LoVo (cell line): ENCODE data around the gene PANK2.
A peak's percentile ranks its signal among the peaks of the same experiment; 100 is the strongest.
"Not testable (repeated sequence)": the region's sequence is repeated elsewhere in the genome, so short reads cannot be mapped to it uniquely, and the experiment has no call there.

Source experiments
- DNase-seq: peaks from one replicate; pipeline ENCODE4 v3.0.0-alpha.2; 2016; ENCODE audit warnings: low spot score

Gene PANK2

DNA sequence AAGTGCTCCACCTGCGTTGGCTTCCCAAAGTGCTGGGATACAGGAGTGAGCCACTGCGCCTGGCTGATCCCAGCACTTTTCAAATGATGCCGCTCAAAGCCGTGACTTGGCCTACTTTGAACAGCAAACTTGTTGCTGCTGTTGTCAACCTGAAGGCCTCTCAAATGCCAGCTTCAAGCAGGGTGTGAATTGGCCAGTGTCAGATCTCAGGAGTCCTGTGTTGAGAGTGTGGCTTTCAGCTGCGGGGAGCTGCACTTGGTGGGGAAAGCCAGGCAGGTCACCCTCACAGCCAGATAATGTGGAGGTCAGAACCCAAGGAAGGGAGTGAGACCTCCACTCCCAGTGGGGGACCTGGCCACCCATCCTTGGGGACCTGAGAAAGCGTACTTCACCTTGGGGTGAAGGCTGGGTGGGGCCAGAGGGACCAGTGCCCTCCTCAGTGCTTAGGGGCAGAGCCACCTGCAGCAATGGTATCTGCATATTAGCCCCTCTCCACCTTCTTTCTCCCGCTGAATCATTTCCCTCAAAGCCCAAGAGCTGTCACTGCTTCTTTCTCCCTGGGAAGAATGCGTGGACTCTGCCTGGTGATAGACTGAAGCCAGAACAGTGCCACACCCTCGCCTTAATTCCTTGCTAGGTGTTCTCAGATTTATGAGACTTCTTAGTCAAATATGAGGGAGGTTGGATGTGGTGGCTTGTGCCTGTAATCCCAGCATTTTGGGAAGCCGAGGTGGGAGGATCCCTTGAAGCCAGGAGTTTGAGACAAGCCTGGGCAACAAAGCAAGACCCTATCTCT is 19.1 kb upstream of the PANK2 start:
- no peak for DNase-seq

DNA sequence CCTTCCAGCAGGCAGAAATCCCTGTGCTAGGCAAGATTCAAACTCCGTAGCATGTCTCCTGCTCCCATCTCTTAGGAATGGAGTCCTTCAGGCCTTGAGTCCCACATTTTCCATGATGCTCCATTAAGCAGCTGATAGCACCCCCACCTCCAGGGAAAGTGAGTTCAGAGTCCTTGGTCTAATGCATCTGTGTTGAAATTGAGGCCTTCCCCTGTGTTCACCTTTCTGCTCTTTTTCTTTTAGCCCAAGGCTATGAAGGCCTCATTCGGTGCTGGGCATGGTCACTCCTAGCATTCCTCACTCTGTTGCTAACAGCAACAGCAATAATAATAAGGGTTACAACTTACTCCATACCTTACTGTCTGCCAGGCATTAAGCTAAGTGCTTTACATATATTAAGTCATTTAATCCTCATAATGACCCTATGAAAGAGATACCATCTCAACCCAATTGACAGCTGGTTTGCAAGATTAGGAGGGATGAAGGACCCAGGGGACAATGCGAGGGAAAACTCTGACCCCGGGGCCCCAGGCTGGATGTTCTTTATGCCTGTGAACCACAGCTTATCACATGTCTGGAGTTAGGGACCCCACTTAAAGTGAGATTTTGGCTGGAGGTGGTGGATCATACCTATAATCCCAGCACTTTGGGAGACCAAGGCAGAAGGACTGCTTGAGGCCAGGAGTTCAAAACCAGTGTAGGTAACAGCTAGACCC is 17.5 kb upstream of the PANK2 start:
- DNase-seq, result no peak

DNA sequence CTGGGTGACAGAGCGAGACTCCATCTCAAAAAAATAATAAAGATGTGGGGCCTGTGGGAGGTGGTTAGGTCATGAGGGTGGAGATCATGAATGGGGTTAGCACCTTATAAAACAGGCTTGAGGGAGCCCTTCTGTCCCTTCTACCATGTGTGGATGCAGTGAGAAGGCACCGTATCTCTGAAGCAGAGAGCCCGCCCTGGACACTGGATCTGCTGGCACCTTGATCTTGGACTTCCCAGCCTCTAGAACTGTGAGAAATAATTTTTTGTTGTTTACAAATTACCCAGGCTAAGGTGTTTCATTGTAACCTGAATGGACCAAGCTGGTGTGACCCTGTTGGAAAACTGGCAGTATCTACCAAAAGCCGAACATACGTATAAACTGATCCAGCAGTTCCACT is 15.7 kb upstream of the PANK2 start:
- DNase-seq, result no peak

DNA sequence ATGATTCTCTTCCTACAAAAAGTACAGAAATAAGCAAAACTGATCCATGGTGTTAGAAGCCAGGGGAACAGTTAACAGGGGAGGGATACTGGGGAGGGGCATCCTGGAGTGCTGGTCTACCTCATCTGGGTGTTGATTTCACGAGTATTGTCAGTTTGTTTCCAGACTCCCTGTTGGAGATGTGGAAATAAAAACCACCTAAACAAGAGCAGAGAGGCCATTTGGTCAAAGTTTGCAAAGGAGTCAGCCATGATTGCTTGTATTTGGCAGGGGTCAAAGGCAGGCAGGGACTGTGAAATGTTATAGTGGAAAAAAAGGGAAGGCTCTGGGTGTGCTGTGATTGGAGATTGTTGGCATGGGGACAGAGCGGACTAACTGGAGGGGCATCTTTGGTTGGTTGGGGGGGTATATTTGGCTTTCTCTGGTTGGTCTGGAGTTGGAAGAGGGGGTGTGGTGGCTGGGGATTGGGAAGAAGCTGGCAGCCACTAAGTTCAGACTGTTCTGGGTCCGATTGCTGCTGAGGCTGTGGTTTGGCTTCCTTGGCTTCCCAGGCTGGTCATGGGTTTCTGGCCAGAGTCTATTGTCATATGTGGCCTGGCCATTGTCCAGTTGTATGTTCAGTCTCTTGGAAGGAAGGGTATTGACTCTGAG is 14.9 kb upstream of the PANK2 start:
- no peak for DNase-seq

DNA sequence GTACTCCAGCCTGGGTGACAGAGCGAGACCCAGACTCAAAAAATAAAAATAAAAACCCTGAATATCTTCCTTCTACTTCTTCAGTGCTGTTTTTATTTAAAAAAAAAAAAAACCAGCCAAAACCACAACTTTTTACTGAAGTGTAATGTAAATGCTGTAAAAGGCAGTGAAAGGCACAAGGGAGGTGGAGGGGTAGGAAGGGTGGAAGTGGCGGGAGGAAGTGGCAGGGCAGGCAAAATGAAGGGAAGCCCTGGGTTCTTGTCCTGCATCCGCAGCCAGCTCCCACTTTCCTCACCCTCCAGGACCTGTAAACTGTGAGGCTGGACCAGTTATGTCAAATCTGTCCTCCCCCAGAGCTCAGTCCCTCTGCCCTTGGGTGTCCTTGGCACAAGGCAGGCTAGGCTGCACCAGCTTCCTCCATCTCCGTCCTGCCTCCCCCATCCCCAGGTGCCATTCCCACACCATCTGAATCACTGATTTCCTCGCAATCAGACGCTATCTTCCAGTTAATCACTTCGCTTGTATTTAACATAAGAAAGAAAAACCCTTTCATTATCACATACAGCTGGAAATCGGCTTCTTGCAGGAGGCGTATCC is 13.7 kb upstream of the PANK2 start:
- no peak for DNase-seq

DNA sequence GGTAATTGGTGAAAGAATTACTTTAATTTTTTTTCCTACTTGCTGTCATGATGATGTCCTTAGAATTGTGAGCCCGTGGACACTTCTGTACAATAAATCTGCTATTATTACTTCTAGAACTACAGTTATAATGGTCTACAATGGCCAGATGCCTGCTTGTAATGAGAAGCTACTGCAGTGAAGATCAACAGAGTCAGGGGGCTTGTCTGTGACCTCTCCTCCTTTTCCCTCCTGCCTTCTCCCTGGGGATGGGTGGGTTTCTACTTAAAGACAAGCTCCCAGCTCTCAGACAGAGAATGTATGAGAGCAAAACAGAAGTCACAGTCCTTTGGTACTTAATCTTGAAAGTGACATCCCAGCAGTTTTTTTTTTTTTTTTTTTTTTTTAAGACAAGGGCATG is 13.2 kb upstream of the PANK2 start:
- no peak for DNase-seq

DNA sequence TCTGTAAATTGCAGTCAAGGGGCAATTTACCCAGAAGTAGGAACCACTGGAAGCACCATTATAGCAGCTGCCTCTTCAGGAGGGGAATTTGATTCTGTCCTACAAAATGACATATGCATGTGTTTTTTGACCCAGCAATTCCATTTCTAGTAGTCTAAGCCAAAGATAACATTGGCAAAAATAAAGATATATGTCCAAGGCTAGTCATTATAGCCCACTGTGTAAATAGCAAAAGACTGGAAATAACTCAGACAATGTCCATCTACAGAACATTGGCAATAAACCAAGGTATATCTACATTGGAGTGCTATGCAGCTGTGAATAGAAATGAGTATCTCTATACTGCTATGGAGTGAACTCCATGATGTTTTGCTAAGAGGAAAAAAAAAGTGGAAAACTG is 12.5 kb upstream of the PANK2 start:
- no peak for DNase-seq

DNA sequence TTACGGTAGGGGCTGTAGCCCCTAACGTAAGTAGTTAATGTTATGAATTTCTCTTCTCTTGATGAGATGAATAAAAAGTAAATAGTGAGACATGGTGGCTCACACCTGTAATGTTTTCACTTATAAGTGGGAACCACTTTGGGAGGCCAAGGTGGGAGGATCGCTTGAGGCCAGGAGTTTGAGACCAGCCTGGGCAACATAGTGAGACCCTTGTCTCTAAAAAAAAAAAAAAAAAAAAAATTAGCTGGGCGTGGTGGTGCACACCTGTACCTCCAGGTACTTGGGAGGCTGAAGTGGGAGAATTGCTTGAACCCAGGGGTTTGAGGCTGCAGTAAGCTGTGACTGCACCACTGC is 10.3 kb upstream of the PANK2 start:
- not testable (repeated sequence) for DNase-seq

DNA sequence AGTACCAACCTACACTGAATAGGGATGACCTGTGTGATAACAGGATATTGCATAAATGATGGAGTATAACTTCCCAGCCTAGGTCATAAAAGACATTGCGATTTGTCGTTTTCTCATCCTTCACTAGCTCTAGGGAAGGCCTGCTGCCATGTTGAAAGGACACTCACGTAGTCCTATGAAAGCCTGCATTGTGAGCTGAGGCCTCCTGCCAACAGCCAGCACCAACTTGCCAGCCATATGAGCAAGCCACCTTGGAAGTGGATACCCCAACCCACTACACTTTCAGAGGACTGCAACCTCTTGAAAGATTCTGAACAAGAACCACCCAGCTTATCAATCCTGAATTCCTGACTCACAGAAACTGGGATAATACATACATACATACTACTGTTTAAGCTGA is 3.5 kb upstream of the PANK2 start:
- no peak for DNase-seq

DNA sequence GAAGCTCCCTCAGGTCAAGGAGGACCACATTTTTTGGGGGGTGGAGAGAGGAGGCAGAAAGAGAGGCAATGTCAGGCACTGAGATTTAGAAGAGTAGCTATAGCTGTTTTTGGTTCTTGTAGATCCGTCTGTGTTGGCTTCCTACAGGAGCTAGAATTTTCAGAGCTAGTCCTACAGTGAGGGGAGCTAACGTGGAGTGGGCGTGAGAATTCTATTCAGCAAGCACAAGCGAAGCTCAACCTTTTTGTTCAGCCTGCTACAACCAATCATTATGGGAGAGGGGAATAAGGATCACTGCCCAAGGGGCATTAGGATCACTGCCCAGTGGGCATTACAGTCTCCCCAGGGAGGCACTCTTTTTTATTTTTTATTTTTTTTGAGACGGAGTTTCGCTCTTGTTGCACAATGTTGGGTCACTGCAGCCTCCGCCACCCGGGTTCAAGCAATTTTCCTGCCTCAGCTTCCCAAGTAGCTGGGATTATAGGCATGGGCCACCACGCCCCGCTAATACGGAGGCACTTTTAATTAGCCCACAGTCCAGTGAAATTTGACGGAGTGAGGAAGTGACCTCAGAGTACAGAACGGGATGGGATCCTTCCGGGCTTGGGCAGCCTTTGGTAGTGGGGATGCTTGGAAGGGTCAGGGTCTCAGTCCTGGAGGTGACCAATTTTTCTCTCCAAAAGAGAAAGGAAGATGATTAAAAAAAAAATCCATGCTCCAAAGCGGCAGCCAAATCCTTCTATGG is 1.1 kb upstream of the PANK2 start:
- DNase-seq, result peak; percentile 36

DNA sequence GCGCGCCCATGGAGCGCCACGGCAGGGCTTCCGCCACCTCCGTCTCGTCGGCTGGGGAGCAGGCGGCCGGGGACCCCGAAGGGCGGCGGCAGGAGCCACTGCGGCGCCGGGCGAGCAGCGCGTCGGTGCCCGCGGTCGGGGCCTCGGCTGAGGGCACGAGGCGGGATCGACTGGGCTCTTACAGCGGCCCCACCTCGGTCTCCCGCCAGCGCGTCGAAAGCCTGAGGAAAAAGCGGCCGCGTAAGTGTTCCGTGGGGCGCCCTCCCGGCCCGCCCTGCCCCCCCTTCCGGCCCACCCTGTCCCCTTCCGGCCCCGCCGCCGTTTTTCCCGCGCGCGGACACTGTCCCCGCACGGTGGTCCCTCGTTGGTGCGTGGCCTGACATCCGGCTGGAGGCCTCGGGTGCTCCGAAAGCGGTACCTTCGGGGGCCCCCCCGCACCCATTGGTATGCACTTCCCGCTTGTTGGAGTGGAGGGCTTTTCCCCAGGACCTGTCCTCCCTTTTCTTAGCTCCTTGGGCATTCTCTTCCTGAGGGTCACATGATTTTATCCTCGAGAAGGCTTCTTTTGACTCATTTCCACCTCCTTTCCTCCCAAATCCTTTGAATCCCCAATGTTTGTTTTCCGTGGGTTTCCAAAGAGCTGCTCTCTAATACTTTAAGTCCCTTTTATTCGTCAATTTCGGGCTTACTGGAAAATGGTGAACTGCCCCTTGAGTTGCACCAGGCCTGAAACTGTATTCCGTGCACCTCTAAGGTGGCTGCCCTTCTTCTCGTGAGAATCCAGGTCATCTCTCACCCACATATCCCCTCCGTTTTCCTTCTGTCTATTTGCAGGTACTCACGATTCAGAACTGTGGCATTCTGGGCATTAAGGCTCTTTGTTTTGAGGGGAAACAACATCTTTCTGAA is 556 bp downstream of the PANK2 start:
- peak; percentile 13 for DNase-seq

DNA sequence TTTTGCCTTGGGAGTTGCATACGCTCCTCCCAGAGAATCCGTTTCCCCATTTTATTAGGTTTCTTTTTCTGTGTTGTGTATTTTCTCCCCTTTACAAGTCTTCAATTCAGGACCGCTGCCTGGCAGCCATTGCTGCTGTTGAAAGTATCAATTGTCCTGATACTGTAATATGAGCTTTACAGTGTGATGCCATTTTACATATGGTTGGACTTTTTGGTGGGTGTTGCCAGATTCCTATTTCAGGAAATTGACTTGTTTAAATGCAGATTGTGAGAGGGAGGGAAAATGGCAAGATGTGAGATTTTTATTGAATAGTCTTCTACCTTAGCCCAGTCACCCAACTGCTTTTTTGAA is 1.2 kb downstream of the PANK2 start:
- DNase-seq, result peak; percentile 11

DNA sequence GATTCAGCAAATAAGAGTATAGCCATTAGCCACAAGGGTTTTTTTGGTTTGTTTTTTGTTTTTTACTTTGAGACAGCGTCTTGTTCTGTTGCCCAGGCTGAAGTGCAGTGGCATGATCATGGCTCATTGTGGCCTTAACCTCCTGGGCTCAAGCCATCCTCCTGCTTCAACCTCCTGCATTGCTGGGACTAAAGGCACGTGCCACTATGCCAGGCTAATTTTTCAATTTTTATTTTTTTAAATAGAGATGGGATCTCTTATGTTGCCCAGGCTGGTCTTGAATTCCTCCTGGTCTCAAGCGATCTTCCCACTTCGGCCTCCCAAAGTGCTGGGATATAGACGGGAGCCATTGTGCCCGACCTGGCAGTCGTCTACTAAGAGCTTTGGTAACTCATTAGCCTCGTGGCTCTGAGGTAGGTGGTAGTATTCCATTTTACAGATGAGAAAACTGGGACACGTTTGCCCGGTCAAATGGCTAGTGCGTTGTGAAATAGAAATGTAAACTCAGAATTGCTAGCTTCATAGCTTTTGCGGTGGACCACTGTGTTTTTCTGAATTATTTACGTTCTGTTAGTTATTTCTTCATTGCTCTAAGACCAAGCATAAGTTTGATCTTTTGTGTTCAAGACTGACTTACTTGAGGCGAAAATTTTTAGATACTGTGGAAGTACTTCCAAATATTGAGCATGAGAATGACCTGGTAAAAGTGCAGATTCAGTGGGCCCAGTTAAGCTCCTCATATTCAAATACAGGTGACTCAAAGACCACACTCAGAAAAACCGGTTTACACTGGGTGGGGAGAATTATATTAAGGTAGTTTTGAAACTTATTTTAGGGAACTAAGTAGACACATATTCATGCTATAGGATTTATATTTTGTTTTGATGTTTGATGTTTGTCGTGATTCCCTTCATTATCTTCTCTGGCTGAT is 2.1 kb downstream of the PANK2 start:
- no peak for DNase-seq

DNA sequence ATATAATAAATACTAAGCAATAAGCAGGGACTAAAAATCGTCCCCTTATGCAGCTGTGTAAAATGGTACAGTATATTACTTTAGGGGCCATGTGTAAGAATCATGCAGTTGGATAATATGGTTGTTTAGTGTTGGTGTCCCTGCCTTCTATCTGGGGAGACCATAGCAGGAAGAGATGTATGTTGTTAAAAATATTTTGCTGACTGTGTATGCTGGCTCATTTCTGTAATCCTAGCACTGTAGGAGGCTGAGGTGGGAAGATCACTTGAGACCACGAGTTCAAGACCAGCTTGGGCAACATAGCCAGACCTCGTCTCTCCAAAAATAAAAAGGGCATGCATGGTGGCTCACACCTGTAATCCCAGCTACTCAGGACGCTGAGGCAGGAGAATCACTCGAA is 5.6 kb downstream of the PANK2 start:
- no peak for DNase-seq

DNA sequence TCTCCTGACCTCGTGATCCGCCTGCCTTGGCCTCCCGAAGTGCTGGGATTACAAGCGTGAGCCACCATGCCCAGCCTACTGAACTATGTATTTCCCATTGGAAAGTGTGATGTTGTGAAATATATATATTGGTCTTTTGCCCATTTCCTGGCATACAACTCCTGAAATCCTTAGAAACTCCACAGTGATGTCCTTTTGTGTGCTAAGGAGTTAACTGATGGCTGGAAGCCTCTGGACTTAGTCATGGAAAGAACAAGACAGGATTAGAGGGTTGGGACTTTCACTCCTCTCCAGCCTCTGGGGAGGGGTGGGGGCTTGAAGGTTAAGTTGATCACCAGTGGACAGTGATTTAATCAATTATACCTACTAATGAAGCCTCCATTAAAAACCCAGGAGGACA is 7.1 kb downstream of the PANK2 start:
- DNase-seq, result no peak

DNA sequence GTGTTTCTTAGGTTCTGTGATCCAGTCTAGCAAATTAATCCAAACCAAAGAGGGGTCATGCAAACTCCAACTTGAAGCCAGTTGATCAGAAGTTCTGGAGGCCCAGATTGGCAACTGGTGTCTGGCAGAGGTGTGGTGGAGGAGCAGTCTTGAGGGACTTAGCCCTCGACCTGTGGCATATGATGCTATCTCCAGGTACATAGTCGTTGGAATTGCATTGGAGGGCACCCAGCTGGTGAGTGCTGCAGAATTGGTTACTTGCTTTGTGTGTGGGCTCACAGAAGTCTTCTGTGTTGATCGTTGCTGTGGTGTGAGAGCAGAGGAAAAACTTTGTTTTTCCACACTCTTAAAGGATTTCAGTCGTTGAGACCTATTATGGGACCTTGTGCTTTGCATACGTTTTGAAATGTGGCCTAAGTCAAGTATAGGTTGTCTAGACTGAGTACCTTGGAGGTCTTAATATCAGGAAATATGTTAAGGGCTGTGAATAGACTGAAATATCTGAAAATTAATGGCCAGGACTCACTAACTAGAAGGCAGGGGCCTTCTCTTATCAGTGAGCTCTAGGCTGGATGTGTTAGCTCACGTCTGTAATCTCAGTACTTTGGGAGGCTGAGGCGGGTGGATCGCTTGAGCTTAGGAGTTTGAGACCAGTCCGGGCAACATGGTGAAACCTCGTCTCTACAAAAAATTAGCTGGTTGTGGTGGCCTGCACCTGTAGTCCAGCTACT is 7.8 kb downstream of the PANK2 start:
- no peak for DNase-seq

DNA sequence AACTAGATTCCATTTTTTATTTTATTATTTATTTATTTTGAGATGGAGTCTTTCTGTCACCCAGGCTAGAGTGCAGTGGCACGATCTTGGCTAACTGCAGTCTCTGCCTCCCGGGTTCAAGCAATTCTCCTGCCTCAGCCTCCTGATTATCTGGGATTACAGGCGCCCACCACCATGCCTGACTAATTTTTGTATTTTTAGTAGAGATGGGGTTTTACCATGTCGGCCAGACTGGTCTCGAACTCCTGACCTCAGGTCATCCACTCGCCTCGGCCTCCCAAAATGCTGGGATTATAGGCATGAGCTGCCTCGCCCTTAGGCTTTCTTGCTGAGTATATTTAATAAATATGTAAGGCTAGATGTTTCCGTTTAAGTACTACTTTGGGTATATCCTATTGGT is 9.0 kb downstream of the PANK2 start:
- not testable (repeated sequence) for DNase-seq

DNA sequence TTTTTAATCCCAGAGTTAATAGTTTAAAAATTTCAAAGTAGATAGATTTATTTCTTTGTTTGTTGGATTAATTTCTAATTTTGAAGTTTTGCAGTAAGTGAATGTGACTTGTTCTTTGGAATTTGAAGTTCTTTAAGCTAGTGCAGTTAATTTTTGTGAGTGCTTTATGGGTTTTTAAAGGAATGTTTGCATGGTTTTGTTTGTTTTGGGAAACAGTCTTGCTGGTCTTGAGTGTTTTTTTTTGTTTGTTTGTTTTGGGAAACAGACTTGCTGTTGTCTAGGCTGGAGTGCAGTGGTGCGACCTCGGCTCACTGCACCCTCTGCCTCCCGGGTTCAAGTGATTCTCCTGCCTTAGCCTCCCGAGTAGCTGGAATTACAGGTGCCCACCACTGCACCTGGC is 9.5 kb downstream of the PANK2 start:
- no peak for DNase-seq

DNA sequence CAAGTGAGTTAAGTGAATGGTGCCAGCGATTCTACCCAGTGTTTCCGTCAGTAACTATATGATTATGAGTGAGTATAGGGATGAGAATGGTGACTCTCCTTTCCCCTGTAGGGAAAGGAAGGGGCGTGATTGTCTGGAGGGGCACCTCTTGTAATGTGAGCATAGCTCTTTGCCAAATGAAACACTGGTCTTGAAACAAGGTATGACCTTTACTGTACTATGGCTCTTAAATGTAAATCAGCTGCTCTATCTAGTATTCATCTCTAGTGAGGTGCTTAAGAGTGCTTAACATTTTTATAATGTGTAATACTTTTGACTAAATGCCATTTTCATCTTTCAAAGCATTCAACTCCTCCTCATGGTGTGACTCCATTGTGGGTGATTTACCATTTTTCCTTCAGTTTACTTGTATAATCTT is 11.0 kb downstream of the PANK2 start:
- no peak for DNase-seq
